SKM-1 (cell line): ENCODE results near the gene PRDM16.
A peak's percentile ranks its signal among the peaks of the same experiment; 100 is the strongest.
"Not testable (repeated sequence)": the region's sequence is repeated elsewhere in the genome, so short reads cannot be mapped to it uniquely, and the experiment has no call there.

Source experiments
- DNase-seq: peaks from one replicate; lab custom pipeline; 2025; ENCODE audit not compliant: unreplicated experiment; lab: John Stamatoyannopoulos, UW

The PRDM16 gene

DNA sequence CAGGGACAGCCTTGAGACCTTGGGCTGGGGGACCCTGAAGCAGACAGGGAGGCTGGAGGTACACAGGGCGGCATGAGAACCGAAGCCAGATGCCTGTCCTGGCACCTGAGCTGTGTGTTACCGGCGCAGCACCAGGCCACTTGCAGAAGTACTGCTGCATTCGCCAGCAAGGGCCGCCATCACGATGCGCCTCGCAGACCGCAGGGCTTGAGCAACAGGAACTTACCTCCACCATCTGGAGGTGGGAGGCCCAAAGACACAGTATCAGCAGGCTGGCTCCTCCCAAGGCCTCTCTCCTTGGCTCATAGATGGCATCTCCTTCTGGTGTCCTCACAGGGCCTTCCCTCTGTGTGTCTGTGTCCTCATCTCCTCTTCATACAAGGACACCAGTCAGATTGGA, 90.1 kb downstream of the PRDM16 start:
- DNase-seq, result peak; percentile 4

GRCh38 chr1:3159996-3160395, 91.0 kb downstream of the PRDM16 start:
- DNase-seq, result no peak

GRCh38 chr1:3160647-3161145, 91.7 kb downstream of the PRDM16 start:
- no peak for DNase-seq

DNA sequence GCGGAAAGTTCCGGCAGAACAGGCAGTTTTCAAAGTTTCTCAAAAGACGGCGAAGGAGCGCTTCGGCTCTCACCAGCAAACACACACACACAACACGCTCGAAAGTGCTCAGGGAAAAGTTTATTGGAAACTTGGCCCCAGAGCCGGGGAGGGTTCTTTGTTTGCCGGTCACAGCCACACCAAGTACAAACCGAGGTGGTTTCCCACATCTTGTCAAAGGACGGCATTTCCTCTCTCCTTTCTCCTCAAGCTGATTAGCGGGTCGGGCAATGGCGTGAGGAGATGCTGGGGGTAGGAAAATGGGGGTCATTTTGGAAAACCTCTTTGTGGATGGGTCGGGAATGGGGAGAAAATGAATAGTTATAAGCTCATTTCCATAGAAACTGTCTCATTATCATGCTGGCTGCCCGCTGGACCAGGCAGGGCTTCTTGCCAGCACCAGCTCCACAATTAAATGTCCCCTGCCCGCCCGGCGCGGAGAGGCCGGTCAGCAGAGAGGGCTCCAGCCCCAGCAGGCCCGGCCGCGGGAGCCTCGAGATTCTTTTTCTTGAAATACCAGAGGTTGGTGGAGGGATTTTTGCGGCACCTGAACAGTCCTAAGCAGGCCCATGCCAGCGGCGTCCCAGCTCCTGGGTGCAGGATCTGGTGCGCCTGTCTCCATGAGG, 92.3 kb downstream of the PRDM16 start:
- DNase-seq, result no peak

DNA sequence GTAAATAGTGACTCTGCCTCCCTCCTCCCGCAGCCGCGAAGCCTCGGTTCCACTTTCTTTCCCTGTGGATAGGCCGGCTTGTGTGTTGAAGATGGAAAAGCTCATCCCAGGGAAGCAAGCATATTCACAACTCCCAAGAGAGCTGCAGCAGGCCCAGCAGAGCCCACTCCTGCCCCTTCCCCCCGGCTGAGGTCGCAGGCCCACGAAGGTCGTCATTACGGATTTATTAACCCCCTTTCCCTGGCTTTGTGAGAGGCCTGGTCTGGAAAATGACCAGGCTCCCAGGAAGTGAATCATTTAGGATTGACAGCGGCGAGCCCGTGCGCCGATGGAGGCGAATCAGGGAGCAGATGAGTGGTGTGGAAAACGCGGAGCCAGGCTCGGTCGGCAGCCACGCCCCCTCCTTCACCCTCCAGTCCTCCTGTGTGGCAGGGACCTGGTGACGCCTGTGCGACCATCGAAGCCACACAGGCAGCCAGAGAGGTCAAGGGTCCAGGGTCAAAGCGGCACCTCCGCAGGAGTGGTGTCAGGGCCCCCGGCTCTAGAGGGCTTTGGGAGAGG, 93.4 kb downstream of the PRDM16 start:
- no peak for DNase-seq

- DNase-seq, result no peak
These were observed 94.4 kb downstream of the PRDM16 start for GRCh38 chr1:3163356-3163755.

DNA sequence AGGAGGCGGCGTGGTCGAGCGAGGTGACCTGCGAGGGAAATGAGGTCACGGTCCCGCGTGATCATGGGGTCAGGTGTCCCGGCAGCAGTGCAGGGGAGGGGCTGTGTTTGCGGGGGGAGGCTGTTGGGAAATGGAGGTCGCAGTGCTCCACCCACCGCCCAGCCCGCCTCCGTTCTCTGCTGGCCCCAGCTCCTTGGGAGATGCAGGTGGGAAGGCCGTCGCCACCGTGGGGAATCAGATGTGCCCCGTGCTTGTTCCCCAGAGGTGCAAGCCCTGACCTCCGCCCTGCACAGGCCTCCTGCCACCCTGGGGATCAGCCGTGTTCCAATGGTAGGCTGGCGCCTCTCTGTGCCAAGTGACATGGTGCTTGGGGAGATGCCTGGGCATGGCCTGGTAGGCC, 95.7 kb downstream of the PRDM16 start:
- no peak for DNase-seq

DNA sequence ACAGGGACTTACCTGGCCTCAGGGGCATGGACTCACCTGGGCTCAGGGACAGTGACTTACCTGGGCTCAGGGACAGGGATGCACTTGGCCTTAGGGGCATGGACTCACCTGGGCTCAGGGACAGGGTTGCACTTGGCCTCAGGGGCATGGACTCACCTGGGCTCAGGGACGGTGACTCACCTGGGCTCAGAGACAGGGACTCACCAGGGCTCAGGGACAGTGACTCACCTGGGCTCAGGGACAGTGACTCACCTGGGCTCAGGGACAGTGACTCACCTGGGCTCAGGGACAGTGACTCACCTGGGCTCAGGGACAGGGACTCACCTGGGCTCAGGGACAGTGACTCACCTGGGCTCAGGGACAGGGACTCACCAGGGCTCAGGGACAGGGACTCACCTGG, 96.2 kb downstream of the PRDM16 start:
- not testable (repeated sequence) for DNase-seq

- no peak for DNase-seq
These were observed 97.4 kb downstream of the PRDM16 start for GRCh38 chr1:3166206-3166918.

DNA sequence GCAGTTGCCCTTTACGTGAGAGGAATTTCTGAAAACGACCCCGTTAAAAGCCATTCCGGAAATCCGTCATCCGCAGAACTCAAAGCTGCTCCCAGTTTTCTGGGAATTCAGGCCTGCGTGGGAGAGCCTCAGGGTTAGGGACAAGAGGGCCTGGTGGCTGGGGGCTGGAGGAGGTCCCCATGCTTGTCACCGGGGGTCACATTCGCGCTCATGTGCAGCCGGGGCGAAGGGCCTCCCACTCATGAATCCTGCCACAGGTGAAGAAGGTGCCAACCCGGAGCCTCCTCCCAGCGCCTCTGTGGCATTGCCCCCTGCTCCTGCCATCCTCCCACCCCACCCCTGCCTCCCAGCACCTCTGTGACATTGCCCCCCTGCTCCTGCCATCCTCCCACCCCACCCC, 98.3 kb downstream of the PRDM16 start:
- DNase-seq, result no peak

GRCh38 chr1:3168678-3169077, 99.7 kb downstream of the PRDM16 start:
- DNase-seq, result no peak

DNA sequence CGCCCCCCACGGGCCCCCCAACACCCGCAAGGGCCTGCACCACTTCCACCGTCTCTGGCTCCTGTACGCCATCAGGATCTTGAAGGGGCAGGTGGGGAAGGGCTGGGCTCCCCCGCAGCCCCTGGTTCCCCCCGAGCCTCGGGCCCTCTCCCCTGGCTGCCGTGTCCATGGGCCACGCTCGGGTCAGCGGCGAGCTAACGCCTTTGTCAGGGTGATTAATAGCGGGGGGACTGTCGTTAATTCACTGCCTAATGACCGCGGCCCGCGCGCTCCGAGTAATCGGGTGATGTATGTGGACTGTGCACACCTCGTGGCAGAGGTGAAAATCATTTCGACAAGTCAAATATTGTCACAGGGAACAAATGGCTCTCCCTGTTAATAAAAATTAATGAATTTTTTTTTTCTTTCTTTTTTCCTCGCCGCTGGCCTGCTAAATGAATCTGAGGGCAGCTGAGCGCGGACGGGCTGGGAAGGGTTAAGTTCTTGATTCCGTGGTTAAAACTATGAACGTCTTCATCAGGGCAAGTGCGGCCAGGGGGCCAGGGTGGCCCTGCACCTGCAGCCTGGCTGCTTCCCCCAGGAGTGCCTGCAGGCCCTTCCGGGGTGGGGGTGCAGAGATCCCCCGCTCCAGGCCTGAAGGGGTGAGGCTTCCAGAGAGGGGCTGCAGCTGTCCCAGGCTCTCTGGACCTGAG, 100.8 kb downstream of the PRDM16 start:
- DNase-seq, result no peak

GRCh38 chr1:3170561-3171453, 101.8 kb downstream of the PRDM16 start:
- DNase-seq, result peak; percentile 58

GRCh38 chr1:3171761-3172160, 102.8 kb downstream of the PRDM16 start:
- no peak for DNase-seq

- no peak for DNase-seq
These were observed 103.7 kb downstream of the PRDM16 start for GRCh38 chr1:3172431-3173380.

DNA sequence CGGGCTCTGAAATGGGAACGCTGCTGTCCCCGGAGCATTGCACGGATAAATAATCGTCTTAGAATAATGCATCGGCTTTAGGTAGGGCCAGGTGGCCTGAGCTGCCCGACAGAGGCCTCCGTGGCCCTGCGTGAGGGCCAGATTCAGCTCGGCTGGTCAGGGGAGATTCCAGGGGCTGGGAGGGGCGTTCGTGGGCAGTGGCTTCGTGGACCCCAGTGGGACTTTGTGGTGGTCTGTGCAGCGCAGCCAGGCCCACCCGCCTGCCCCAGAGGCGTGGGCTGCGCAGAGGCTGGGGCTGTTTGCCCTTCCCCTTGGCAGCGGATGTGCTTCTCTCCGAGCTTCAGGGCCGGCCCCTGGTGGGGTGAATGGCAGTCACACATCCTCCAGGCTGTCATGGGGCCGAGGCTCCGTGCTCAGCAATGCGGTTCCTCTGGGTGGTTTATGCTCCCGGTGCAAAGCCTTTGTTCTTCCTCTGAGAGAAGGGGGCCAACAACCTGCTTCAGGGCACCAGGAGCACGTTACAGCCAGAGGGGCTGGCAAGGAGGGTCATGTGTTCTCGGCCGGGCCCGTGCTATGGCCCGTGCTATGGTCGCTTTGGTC, 104.5 kb downstream of the PRDM16 start:
- no peak for DNase-seq

GRCh38 chr1:3174487-3175247, 105.7 kb downstream of the PRDM16 start:
- no peak for DNase-seq

GRCh38 chr1:3175486-3175885, 106.5 kb downstream of the PRDM16 start:
- DNase-seq, result no peak
